ENCODE measurements around the gene TRAF7. TPM values are rescaled to one million over a fixed set of nuclear protein-coding genes. Genes with fewer than 3 reads are reported as not detected.

The TRAF7 gene
- total RNA-seq, 1 donor from 2014 or later = 21.4 TPM

DNA sequence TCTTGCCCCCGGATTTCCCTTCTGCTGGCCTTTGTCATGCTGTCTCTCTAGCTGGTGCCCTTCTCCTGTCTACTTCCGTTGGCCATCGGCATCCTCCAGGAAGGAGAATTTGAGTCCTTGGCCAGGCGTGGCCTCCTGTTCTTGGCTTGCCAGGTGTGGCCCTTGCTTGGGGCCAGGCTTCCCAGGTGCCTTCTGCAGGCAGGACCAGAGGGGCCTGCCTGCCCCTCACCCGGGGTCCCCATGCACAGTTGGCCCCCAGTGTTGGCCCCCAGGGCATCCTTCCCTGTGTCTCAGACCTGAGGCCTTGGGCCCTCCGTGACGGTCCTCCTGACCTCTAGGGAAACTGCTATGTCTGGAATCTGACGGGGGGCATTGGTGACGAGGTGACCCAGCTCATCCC is 52.3 kb downstream of the TRAF7 start:
- intact Hi-C loops (cut with micrococcal nuclease) = no loop called here
- no peak for ATAC-seq
- no peak for DNase-seq

DNA sequence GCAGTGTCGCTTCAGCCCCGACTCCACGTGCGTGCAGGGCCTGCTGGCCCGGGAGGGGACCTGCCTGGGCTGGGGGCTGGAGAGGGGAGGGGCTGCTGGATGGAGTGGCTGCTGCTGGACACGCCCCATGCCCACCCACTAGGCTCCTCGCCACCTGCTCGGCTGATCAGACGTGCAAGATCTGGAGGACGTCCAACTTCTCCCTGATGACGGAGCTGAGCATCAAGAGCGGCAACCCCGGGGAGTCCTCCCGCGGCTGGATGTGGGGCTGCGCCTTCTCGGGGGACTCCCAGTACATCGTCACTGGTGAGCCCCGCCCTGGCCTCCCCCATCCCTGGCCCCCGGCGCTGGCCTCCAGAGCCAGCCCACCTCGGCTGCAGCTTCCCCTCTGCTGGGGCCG is 52.7 kb downstream of the TRAF7 start:
- DNase-seq = no peak
- no peak for ATAC-seq
- intact Hi-C loops (cut with micrococcal nuclease) = no loop called here

DNA sequence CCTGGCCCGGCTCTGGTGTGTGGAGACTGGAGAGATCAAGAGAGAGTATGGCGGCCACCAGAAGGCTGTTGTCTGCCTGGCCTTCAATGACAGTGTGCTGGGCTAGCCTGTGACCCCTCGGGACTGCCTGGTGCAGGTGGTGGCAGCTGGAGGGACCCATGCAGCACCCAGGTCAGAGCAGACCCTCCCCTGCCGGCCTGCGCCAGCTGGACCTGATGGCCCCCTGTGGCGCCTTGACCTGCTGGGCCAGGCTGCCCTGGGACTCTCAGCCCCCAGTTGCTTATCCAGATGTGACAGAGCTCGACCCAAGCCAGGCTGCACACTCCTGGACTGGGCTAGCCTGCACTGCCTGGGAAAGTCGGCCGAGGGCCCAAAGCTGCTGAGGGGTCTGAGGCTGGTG is 53.2 kb downstream of the TRAF7 start:
- intact Hi-C loops (cut with micrococcal nuclease) = no loop called here
- DNase-seq (no peak), ATAC-seq (no peak)

DNA sequence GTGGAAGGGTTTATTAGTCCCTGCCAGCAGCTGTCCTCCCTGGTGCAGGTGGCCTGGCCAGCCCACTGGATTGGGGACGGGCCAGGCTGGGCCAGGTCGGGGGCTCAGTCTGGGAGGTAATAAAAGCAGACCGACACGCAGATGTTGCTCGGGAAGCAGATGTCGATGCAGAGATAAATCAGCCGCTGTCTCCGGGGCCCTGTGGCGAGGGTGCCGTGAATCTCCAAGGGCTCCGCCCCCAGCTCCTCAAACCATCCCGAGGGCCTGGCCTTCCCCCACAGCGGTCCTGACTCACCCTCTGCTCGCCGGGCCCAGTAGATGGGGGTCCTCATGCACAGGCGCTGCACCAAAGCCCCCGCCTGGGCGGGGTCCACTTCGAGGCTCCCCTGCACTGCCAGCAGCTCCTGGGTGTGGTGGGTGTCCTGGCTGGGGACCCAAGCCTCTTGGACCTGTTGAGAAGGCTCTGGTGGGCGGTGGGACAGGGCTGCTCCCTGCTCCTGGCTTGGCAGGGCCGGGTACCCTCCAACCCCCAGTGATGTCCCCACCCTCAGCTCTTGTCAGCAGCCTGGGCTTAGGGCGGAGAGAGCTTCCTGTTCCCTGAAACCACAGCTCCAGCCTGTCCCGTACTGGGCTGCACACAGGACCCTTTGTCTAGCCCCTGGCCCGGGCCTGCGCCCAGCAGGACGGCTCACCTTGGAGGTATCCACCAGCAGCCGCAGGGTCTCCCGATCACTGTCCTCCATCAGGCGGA is 53.9 kb downstream of the TRAF7 start:
- no peak for DNase-seq
- intact Hi-C loops (cut with micrococcal nuclease) = no loop called here
- ATAC-seq = no peak

DNA sequence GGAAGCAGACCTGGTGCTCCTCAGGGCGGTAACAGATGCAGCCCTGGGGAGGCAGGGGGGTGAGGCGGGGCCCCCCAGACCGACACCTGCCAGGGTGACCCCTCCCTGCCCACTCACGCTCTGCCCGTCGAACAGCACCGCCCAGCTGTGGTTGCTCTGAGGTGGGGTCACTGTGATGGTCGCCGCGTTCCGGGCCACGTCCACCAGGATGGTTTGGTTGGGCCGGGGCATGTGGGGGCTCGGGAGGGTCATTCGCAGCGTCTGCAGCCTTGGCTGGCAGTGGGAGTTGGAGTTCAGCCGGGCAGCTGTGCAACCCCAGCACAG is 54.4 kb downstream of the TRAF7 start:
- DNase-seq (no peak), ATAC-seq (no peak)
- intact Hi-C loops (cut with micrococcal nuclease) = no loop called here

DNA sequence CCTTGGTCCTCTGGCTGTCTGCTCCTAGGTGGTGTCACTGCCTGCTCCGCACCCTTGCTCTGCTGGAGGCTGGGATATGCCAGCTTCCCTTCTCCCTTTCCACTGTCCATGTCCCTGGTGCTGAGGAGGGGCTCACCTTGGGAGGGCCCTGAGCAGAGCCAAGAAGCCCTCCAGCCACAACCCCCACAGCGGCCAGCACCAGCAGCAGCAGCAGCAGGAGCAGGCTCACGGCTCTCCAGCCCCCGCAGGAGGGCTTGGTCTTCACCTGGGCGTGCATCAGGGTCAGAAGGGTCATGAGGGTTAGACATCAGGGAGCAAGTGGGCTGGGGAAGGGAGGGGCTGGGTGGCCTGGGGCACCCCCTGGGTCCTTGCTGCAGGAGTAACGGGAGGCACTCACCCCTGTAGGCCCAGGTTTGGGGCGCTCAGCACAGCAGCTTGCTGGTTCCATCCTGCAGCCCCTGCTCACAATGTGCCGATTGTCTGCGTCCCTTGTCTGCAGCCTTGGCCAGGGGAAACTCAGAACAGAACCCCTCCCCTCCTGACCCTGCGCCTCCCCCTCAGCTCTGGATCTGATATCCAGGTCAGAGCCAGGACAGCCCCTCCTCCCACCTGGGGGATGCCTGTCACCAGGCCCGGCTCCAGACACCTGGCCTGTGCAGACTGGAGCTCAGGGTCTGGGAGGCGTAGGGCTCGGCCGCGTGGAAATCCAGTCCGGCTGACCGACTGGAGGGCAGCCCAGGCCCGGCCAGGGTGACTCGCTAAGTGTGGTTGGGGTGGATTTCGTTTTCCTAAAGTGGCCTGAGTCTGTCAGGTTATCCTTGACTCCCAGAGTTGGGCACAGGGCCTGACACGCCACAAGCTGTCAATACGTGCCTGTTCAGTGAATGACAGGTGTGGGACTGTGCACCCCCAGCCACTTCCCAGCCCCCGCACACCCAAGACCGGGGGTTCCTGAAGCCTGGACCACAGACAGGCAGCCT is 55.1 kb downstream of the TRAF7 start, which contains the start of gene BRICD5:
Gene BRICD5 (minus strand): TSS at position 478 of the 980 bp plus-strand sequence. CDS start 30 bp downstream, at position 448.
- intact Hi-C loops (cut with micrococcal nuclease) = no loop called here
- no peak for DNase-seq
- no peak for ATAC-seq

DNA sequence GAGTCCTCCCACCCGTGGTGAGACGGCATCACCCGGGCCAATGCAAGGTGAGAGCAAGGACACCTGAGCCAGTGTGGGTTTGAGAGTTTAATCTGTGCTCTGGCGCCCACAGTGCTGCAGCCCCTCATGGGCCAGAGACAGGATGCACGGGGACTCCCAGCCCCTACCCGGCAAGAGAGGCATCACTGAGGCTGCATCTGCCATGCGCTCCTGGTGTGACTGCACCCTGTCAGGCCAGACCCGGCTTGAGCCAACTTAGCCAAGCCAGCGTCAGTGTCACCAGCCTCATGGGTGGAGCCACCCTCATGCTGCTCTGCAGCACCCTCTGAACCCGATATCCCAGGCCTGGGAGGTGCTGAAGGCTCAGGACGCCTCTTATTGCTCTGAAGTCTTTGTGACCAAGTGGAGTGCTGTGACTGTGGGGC is 56.4 kb downstream of the TRAF7 start:
- intact Hi-C loops (cut with micrococcal nuclease) = no loop called here
- DNase-seq (no peak), ATAC-seq (peak; percentile 0)

DNA sequence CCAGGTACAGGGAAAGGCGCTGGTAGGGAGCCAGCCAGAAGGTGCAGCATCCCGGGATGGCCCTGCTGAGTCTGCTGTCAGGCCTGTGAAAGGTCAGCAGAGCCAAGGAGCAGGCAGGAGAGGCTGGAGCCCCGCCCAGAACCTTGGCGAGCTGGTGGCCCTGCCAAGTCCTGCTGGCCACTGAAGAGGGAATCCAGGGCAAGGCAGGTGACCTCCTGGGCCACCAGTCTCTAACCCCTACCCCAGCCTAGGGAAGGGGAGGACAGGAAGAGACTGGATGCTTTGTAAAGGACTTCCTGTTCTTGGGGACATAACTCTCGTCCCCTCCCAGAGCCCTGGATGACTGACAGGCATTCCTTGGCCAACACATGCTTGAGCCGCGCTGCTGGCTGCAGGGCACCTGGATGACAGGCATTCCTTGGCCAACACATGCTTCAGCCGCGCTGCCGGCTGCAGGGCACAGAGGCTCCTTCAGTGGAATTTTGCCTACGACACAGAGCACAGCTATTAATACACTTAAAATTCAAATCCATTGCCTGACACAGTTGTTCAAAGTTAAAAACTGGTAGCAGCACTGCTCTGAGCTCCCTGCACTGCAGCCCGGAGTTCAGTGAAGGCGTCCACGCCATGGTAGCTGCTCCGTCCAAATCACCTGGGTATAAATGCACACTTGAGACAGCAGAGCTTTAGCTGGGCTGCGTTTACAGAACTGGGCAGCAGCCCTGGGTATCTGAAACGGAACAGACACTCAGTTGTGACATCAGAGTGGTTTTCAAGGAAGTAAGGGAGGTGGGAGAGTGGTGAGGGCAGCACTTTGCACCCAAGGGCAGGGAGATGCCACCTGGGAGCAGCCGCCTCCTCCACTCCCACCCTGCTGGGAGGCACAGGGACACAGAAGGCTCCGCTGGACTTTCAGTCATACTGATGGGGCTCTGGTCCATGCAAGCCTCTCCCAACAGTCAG is 57.1 kb downstream of the TRAF7 start:
- intact Hi-C loops (cut with micrococcal nuclease) = no loop called here
- ATAC-seq (peak; percentile 50), DNase-seq (peak; percentile 83)

DNA sequence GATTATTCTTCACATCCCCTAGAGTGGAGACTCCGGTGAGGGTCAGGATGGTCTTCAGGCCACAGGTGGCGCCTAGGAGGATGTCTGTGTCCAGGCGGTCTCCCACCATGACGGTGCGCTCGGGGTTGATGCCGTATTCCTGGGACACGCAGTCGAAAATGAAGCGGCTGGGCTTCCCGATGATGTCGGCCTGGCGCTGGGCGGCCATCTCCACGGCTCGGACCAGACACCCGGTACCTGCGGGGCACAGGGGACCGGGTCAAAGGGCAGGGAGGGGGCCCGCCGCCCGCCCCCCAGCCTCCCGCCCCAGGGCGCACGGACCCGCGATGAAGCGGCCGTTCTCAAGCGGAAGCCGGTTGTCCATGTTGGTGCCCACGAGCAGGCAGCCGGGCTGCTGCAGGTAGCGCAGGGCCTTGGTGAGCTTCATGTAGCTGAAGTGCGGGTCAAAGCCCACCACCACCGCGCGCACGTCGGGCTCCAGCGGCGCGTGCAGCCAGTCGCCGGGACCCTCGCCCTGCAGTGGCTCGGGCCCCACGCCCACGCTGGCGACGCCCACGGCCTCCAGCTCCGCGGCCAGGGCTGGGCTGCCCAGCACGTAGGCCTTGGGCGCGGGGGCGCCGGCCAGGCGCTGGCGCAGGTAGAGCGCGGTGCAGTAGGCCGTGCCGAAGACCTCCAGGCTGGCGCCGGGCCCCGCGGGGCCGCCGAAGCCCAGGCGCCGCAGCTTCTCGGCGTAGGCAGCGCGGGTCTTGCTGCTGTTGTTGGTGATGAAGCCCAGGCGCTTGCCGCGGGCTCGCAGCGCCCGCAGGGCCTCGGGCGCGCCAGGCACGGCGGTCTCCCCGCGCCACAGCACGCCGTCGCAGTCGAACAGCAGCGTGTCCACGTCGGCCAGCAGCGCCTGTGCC is 58.5 kb downstream of the TRAF7 start:
- DNase-seq (no peak), ATAC-seq (no peak)
- intact Hi-C loops (cut with micrococcal nuclease) = no loop called here

DNA sequence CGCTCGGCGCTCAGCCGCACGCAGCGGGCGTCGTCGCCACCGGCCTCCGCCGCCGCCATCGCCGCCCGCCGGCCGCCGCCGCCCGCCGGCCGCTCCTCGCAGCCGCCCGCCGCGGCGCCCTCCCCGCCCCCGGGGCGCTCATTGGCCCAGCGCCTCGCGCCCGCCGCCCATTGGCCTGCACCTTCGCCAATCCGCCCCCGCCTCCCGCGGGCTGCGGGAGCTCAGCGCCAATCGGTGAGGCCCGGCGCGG is 59.1 kb downstream of the TRAF7 start, which contains the start of gene PGP:
Gene PGP (minus strand): TSS at position 122 of the 250 bp plus-strand sequence. CDS start 63 bp downstream, at position 59.
- intact Hi-C loops (cut with micrococcal nuclease) = no loop called here
- ATAC-seq = peak; percentile 84

DNA sequence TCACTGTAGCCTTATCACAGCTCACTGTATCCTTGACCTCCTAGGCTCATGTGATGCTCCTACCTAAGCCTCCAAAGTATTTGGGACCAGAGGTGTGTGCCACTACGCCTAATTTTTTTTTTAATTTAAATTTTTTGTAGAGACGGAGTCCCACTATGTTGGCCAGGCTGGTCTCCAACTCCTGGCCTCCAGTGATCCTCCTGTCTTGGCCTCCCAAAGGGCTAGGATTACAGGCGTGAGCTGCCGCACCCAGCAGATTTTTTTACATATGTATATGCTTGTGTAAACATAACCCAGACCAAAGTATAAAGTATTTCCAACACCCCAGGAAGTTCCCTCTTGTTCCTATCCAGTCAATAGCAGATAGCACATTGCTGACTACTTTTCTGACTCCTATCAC is 60.7 kb downstream of the TRAF7 start:
- intact Hi-C loops (cut with micrococcal nuclease) = no loop called here

More for the DNA sequence above, 59.1 kb downstream of the TRAF7 start, which contains the start of gene PGP:
- DNase-seq = no peak

DNA sequence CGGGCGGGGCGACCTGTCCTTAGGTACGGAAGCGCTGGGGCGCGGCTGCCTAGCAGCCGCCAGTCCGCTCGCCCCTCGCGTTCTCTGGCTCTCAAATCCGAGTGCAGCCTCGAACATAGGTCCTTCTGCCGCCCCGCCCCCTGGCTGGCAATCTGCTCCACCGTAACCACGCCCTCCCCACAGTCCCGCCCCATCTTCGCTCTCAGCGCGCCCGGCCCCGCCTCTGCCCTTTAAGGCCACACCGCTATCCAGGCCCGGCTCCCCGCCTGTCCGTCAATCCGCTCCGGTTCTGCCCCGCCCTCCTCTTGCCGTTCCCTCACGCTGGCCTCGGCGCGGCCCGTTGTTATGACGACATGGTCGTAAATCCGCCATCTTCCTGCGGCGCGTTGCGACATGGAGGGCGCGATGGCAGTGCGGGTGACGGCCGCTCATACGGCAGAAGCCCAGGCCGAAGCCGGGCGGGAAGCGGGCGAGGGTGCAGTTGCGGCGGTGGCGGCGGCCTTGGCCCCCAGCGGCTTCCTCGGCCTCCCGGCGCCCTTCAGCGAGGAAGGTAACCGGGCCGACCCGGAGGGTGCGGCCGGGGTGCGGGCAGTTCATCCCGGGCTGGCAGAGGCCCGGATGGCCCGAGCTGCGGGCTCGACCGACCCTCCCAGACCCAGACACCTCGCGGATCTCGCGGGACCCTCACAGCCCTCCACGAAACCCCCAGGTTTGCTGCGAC is 67.8 kb downstream of the TRAF7 start, which contains the start of gene E4F1:
Gene E4F1 (plus strand): TSS at position 371 of the 721 bp plus-strand sequence. CDS start 23 bp downstream, at position 394.
- peak; percentile 100 for DNase-seq
- intact Hi-C loops (cut with micrococcal nuclease) = no loop called here
- ATAC-seq = peak; percentile 99

More for the DNA sequence above, 60.7 kb downstream of the TRAF7 start:
- ATAC-seq (no peak), DNase-seq (no peak)

DNA sequence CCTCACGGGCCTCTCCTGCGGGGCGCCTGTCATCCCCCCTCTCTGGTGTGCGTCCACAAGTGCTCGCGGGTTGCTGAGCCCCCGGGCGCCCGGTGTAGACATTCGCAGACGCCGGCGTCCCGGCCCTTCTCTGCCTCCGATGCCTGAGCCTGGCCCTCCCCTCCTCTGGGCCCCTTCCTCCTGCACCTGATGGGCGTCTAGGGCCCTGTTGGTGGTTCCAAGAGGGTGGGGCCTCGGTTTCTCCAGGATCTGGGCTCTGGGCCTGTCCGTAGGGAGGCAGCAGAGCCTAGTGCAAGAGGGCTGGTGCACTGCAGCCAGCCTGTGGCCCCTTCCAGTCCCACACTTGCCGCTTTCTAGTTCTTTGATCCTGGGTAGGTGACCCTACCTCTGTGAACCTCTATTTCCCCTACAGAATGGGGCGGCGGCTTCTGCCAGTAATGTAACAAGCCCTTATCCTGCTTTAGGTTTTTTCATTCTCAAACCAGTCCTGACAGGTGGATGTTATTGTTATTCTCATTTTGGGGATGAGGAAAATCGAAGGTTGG is 68.4 kb downstream of the TRAF7 start:
- no peak for DNase-seq
- intact Hi-C loops (cut with micrococcal nuclease) = no loop called here
- peak; percentile 53 for ATAC-seq

DNA sequence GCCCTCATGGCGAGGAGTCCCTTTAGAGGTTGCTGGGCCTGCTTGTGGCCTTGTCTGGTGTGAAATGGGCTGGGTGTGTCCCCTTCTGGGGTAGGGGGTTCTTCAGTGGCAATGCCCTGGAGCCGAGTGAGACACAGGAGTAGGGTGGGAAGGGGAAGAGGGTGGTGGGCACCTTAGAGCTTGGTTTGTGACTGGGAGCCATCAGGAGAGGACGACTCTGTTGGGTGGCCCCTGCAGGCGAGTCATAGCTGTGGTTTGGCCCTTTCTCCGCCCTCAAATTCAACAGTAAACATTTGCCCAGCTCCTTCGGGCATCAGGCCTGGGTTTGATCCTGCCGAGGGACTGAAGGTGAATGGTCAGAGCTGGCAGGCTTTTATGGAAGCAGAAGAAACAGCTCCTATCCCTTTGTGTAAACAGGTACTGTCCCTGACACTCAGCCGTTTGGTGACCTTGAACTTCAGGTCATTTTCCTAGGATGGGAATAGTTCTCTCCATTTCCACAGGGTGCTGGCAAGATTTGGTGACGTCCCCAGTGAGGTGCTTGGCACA is 70.7 kb downstream of the TRAF7 start:
- ATAC-seq (no peak), DNase-seq (no peak)
- intact Hi-C loops (cut with micrococcal nuclease) = no loop called here

DNA sequence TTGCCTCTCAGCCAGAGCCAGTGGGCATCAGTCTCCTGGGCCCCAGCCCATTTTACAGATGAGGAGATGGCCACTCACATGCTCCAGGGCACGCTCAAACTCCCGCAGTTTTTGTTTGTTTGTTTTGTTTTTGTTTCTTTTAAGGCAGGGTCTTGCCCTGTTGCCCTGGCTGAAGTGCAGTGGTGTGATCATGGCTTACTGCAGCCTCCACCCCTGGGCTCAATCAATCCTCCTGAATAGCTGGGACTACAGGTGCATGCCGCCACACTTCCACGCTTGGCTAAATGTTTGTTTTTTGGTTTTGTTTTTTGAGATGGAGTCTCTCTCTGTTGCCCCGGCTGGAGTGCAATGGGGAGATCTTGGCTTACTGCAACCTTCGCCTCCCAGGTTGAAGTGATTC is 71.3 kb downstream of the TRAF7 start:
- no peak for ATAC-seq
- intact Hi-C loops (cut with micrococcal nuclease) = no loop called here

More for the DNA sequence above, 71.3 kb downstream of the TRAF7 start:
- DNase-seq = no peak
